ENCODE measurements around the gene RAB8A. TPM values are rescaled to one million over a fixed set of nuclear protein-coding genes. Genes with fewer than 3 reads are reported as not detected.

The RAB8A gene
- total RNA-seq, 1 experiment from 2014 or later: 108 TPM

- Histone ChIP-seq H3K4me1 (0 out of 2 replicates have a peak, but pooled peaks cover 4% of the 10 kb centered on the region), H3K4me3 (ENCODE audit: low read depth, low read length) (no peak overlapping the region), H3K36me3 (ENCODE audit: control insufficient read depth, insufficient read depth, low read length) (no peaks in the 10 kb centered on the region), H3K27me3 (replicated peaks; ENCODE audit: control insufficient read depth, insufficient read depth, low read length) (no peaks in the 10 kb centered on the region), H3K9me3 (no peaks in the 10 kb centered on the region)
- DNase-seq: no peak
- Mint-ChIP-seq H3K4me1 (ENCODE audit: low read depth, unreplicated experiment) (peaks cover 7% of the 10 kb centered on the region), H3K27ac (ENCODE audit: unreplicated experiment) (no peak overlapping the region), H3K9me3 (ENCODE audit: unreplicated experiment) (no peaks in the 10 kb centered on the region), H3K4me3 (ENCODE audit: unreplicated experiment) (no peak overlapping the region), H3K36me3 (ENCODE audit: insufficient read depth, unreplicated experiment) (no peaks in the 10 kb centered on the region), H3K27me3 (ENCODE audit: insufficient read depth, unreplicated experiment) (no peaks in the 10 kb centered on the region)
- TF ChIP-seq CTCF (IDR thresholded peaks at IDR 0.05; ENCODE audit: insufficient read depth in 1 of 2, low read depth in 1 of 2, low read length in 1 of 2, severe bottlenecking in 1 of 2, unreplicated experiment in 1 of 2): no peak
- ChIA-PET POLR2A (interaction anchor here (1.5 kb wide), 1 partner anchor 12 kb away, joined by 5 read pairs; the partner anchor contains the start of gene TPM4), CTCF (interaction anchor here (0.5 to 0.6 kb wide), 2 partner anchors 80 to 87 kb away, joined by 3 to 5 read pairs; no protein-coding TSS in a partner anchor)
- BruUV-seq (replicated peaks): no TSS peak
- intact Hi-C loops (cut with micrococcal nuclease; ENCODE audit: unreplicated experiment): no loop called here
Observed at GRCh38 chr19:16064209-16064889, 47.3 kb upstream of the RAB8A start.

- H3K4me1 Mint-ChIP-seq (ENCODE audit: low read depth, unreplicated experiment): peaks cover 7% of the 10 kb centered on the region
- TF ChIP-seq CTCF (IDR thresholded peaks at IDR 0.05; ENCODE audit: insufficient read depth in 1 of 2, low read depth in 1 of 2, low read length in 1 of 2, severe bottlenecking in 1 of 2, unreplicated experiment in 1 of 2): peak in 1 of 2 experiments; percentile 44
- H3K27me3 Mint-ChIP-seq (ENCODE audit: insufficient read depth, unreplicated experiment): no peaks in the 10 kb centered on the region
- no peaks in the 10 kb centered on the region for H3K9me3 Mint-ChIP-seq (ENCODE audit: unreplicated experiment)
- no peak overlapping the region for H3K4me3 ChIP-seq (ENCODE audit: low read depth, low read length)
- no peaks in the 10 kb centered on the region for H3K27me3 ChIP-seq (replicated peaks; ENCODE audit: control insufficient read depth, insufficient read depth, low read length)
- H3K36me3 ChIP-seq (ENCODE audit: control insufficient read depth, insufficient read depth, low read length): no peaks in the 10 kb centered on the region
- CTCF ChIA-PET: interaction anchor here (0.6 kb wide), 1 partner anchor 152 kb away, joined by 4 read pairs; no protein-coding TSS in a partner anchor
- 0 out of 2 replicates have a peak, but pooled peaks cover 4% of the 10 kb centered on the region for H3K4me1 ChIP-seq
- no peaks in the 10 kb centered on the region for H3K36me3 Mint-ChIP-seq (ENCODE audit: insufficient read depth, unreplicated experiment)
- no TSS peak for BruUV-seq (replicated peaks)
- POLR2A ChIA-PET: interaction anchor here (0.7 kb wide), 1 partner anchor 9 kb away, joined by 3 read pairs; the partner anchor contains the start of gene TPM4
- intact Hi-C loops (cut with micrococcal nuclease; ENCODE audit: unreplicated experiment): loop anchor here (1.0 kb wide), 2 partner anchors 45 to 116 kb away; partner anchors contain the start of gene RAB8A
- H3K9me3 ChIP-seq: no peaks in the 10 kb centered on the region
- H3K4me3 Mint-ChIP-seq (ENCODE audit: unreplicated experiment): no peak overlapping the region
- peak overlapping the region; percentile 65 for H3K27ac Mint-ChIP-seq (ENCODE audit: unreplicated experiment)
- DNase-seq: peak; percentile 70 to 75
Observed at GRCh38 chr19:16066611-16067104, 45.0 kb upstream of the RAB8A start.

GRCh38 chr19:16067205-16067938 lies 44.3 kb upstream of the RAB8A start:
- no peak overlapping the region for H3K27ac Mint-ChIP-seq (ENCODE audit: unreplicated experiment)
- H3K4me1 ChIP-seq: 0 out of 2 replicates have a peak, but pooled peaks cover 4% of the 10 kb centered on the region
- H3K4me3 ChIP-seq (ENCODE audit: low read depth, low read length): no peak overlapping the region
- H3K36me3 Mint-ChIP-seq (ENCODE audit: insufficient read depth, unreplicated experiment): no peaks in the 10 kb centered on the region
- DNase-seq: no peak
- H3K4me3 Mint-ChIP-seq (ENCODE audit: unreplicated experiment): no peak overlapping the region
- intact Hi-C loops (cut with micrococcal nuclease; ENCODE audit: unreplicated experiment): no loop called here
- no peaks in the 10 kb centered on the region for H3K27me3 ChIP-seq (replicated peaks; ENCODE audit: control insufficient read depth, insufficient read depth, low read length)
- ChIA-PET CTCF (no interaction called here), POLR2A (no interaction called here)
- TF ChIP-seq CTCF (IDR thresholded peaks at IDR 0.05; ENCODE audit: insufficient read depth in 1 of 2, low read depth in 1 of 2, low read length in 1 of 2, severe bottlenecking in 1 of 2, unreplicated experiment in 1 of 2): no peak
- H3K36me3 ChIP-seq (ENCODE audit: control insufficient read depth, insufficient read depth, low read length): no peaks in the 10 kb centered on the region
- H3K9me3 Mint-ChIP-seq (ENCODE audit: unreplicated experiment): no peaks in the 10 kb centered on the region
- H3K27me3 Mint-ChIP-seq (ENCODE audit: insufficient read depth, unreplicated experiment): no peaks in the 10 kb centered on the region
- no TSS peak for BruUV-seq (replicated peaks)
- peaks cover 7% of the 10 kb centered on the region for H3K4me1 Mint-ChIP-seq (ENCODE audit: low read depth, unreplicated experiment)
- no peaks in the 10 kb centered on the region for H3K9me3 ChIP-seq
